Pancreas (tissue), 10 donors: ENCODE data around the gene MED13. TPM values are rescaled to one million over a fixed set of nuclear protein-coding genes. Genes with fewer than 3 reads are reported as not detected.

Source experiments
- ATAC-seq, 4 donors: fragments of 200-7000 bp; cut with Tn5 transposase; one replicate each; pipeline versions ENCODE4 v1.8.0 to v1.9.1; 2020; ENCODE audit warnings: mild to moderate bottlenecking in 4 of 4, moderate library complexity in 4 of 4
- DNase-seq, 6 donors: peaks; one replicate each; pipeline ENCODE4 v3.0.0-alpha.2; 2020
- FAIRE-seq: peaks from 2 replicates; lab custom pipeline; 2012; peaks lifted over from hg19 to GRCh38; lab: Jason Lieb, UNC
- H3K27ac ChIP-seq, 4 donors: fragments of 200-600 bp; sonication (generic); 1 replicate in 3 of 4; 2 replicates in 1 of 4; pipeline versions ENCODE4 v1.5.0 to v1.8.0; 2020
- H3K27me3 ChIP-seq, 4 donors: fragments of 200-600 bp; one replicate each; pipeline ENCODE4 v1.8.0; 2021
- H3K36me3 ChIP-seq, 3 donors: fragments of 200-600 bp; sonication (generic) in 1 of 3; one replicate each; pipeline versions ENCODE4 v1.5.0 to v1.8.0; 2020 to 2021
- H3K4me1 ChIP-seq, 3 donors: fragments of 200-600 bp; one replicate each; pipeline ENCODE4 v1.8.0; 2021
- H3K4me3 ChIP-seq, 4 donors: fragments of 200-600 bp; sonication (generic) in 2 of 4; one replicate each; pipeline versions ENCODE4 v1.5.0 to v1.8.0; 2020 to 2021
- H3K9me3 ChIP-seq, 4 donors: fragments of 200-600 bp; one replicate each; pipeline ENCODE4 v1.8.0; 2021
- CTCF ChIP-seq, 4 donors: fragments of 200-600 bp; sonication (generic) in 3 of 4; IDR thresholded peaks; one replicate each; pipeline versions ENCODE4 v1.5.0 to v1.8.0; 2021; ENCODE audit warnings: antibody characterized with exemption in 4 of 4
- WGBS, 2 donors: extraction: QIAGEN DNeasy Blood & Tissue Kit; methylation state at CpG; one replicate each; pipeline ENCODE4 v1.1.7; 2013; 5-methylcytosine and 5-hydroxymethylcytosine counted together
- intact Hi-C, 3 donors: fragments of 100-400 bp; cut with DNase I; formaldehyde crosslinking; loops; one replicate each; pipeline versions ENCODE4 v1.11.1 to v1.14.2; 2022
- polyA plus RNA-seq, 2 donors: library from polyadenylated mRNA; stranded (reverse); fragments of 200-250 nt; gene quantifications; one replicate each; pipeline ENCODE4 v1.2.3, GENCODE V29; 2013
- total RNA-seq, 6 donors: library from RNA; stranded (reverse); fragmentation: NEBNext Ultra II Directional in 4 of 6; extraction: Animal tissue kit (Norgen Biotek cat#: 25700) in 4 of 6; gene quantifications; one replicate each; pipeline versions ENCODE4 v1.2.1 to v1.2.4, GENCODE V29; 2021 to 2023
- donor health status: healthy with polysubstance abuse.
- donor health status: DM: no; HTN: no; CAD: no; lungs with moderate emphysema.
- donor health status: DM: no; HTN: no; CAD: no.
- donor health status: control.
- donor health status: control.
- donor health status: Bipolar disorder and iron deficiency.
- donor health status: DM: yes; HTN: yes; CAD: no.
- donor health status: DM: no; HTN: no; CAD: no.
- donor health status: DM: no; HTN: no; CAD: no.
- donor health status: DM: yes; HTN: yes; CAD: no.

Gene MED13
- total and polyA plus RNA-seq, 8 donors = 5.0 to 39.8 (median 27.6) TPM

- no peak for TF ChIP-seq CTCF (IDR thresholded peaks at IDR 0.05)
- FAIRE-seq (no peak), ATAC-seq (no peak), DNase-seq (no peak)
- no peaks in the 10 kb centered on the region for H3K9me3 ChIP-seq
- intact Hi-C loops = loop anchor here in 1 of 3 donors (10.0 kb wide), 1 partner anchor 57 kb away; the partner anchor contains the start of gene INTS2
- no peak overlapping the region for H3K27ac ChIP-seq
- peaks cover 0 to 41% (median 27%) of the 10 kb centered on the region in 3 donors for H3K36me3 ChIP-seq
- no peaks in the 10 kb centered on the region for H3K4me1 ChIP-seq
- no peak overlapping the region for H3K4me3 ChIP-seq
- H3K27me3 ChIP-seq = no peaks in the 10 kb centered on the region
These were observed 83.8 kb downstream of the MED13 start for GRCh38 chr17:61981323-61981722.

GRCh38 chr17:61980535-61980934 lies 84.5 kb downstream of the MED13 start:
- no peak overlapping the region for H3K4me3 ChIP-seq
- WGBS, 2 donors = 92% methylated on average over 5 of the region's 5 CpGs
- no peaks in the 10 kb centered on the region for H3K4me1 ChIP-seq
- H3K36me3 ChIP-seq = peaks cover 0 to 40% (median 27%) of the 10 kb centered on the region in 3 donors
- intact Hi-C loops = loop anchor here in 1 of 3 donors (10.0 kb wide), 1 partner anchor 56 kb away; the partner anchor contains the start of gene INTS2
- H3K27me3 ChIP-seq = no peaks in the 10 kb centered on the region
- DNase-seq (no peak), ATAC-seq (no peak), FAIRE-seq (no peak)
- H3K27ac ChIP-seq = no peak overlapping the region
- H3K9me3 ChIP-seq = no peaks in the 10 kb centered on the region
- no peak for TF ChIP-seq CTCF (IDR thresholded peaks at IDR 0.05)

GRCh38 chr17:61974115-61974514 lies 91.0 kb downstream of the MED13 start:
- H3K27me3 ChIP-seq = no peaks in the 10 kb centered on the region
- no peak overlapping the region for H3K4me3 ChIP-seq
- no peak for TF ChIP-seq CTCF (IDR thresholded peaks at IDR 0.05)
- H3K36me3 ChIP-seq = peaks cover 0 to 24% (median 12%) of the 10 kb centered on the region in 3 donors
- ATAC-seq (no peak), FAIRE-seq (no peak), DNase-seq (no peak)
- WGBS, 2 donors = 94 to 96% methylated on average over 7 of the region's 7 CpGs
- H3K4me1 ChIP-seq = no peaks in the 10 kb centered on the region
- no peak overlapping the region for H3K27ac ChIP-seq
- intact Hi-C loops = no loop called here
- H3K9me3 ChIP-seq = no peaks in the 10 kb centered on the region

GRCh38 chr17:61972311-61972710 lies 92.8 kb downstream of the MED13 start:
- H3K4me1 ChIP-seq = no peaks in the 10 kb centered on the region
- no peaks in the 10 kb centered on the region for H3K9me3 ChIP-seq
- intact Hi-C loops = no loop called here
- H3K36me3 ChIP-seq = peaks cover 0 to 30% (median 7%) of the 10 kb centered on the region in 3 donors
- H3K27me3 ChIP-seq = no peaks in the 10 kb centered on the region
- no peak overlapping the region for H3K4me3 ChIP-seq
- no peak for ATAC-seq
- no peak overlapping the region for H3K27ac ChIP-seq
- no peak for DNase-seq
- FAIRE-seq = no peak
- TF ChIP-seq CTCF (IDR thresholded peaks at IDR 0.05) = no peak

GRCh38 chr17:61970030-61970429 lies 95.0 kb downstream of the MED13 start:
- DNase-seq = no peak
- WGBS, 2 donors = 85 to 88% methylated on average over 1 of the region's 1 CpG
- ATAC-seq = no peak

More at GRCh38 chr17:61970030-61970429, 95.0 kb downstream of the MED13 start:
- H3K36me3 ChIP-seq = peaks cover 0 to 39% (median 11%) of the 10 kb centered on the region in 3 donors
- no peak overlapping the region for H3K27ac ChIP-seq
- peaks cover 0 to 6% (median 0%) of the 10 kb centered on the region in 3 donors for H3K4me1 ChIP-seq
- no peak overlapping the region for H3K4me3 ChIP-seq
- no peaks in the 10 kb centered on the region for H3K27me3 ChIP-seq
- no peaks in the 10 kb centered on the region for H3K9me3 ChIP-seq
- no peak for FAIRE-seq
- intact Hi-C loops = no loop called here
- TF ChIP-seq CTCF (IDR thresholded peaks at IDR 0.05) = no peak
